HG02588 (cell line): ENCODE measurements around the gene AHCTF1.
A peak's percentile ranks its signal among the peaks of the same experiment; 100 is the strongest.

Source experiments
- ATAC-seq: cut with Tn5 transposase; IDR thresholded peaks from one replicate; pipeline ENCODE4 v1.9.1; 2021; ENCODE audit warnings: mild to moderate bottlenecking, moderate library complexity; ENCODE audit not compliant: unreplicated experiment

Gene AHCTF1, protein sequence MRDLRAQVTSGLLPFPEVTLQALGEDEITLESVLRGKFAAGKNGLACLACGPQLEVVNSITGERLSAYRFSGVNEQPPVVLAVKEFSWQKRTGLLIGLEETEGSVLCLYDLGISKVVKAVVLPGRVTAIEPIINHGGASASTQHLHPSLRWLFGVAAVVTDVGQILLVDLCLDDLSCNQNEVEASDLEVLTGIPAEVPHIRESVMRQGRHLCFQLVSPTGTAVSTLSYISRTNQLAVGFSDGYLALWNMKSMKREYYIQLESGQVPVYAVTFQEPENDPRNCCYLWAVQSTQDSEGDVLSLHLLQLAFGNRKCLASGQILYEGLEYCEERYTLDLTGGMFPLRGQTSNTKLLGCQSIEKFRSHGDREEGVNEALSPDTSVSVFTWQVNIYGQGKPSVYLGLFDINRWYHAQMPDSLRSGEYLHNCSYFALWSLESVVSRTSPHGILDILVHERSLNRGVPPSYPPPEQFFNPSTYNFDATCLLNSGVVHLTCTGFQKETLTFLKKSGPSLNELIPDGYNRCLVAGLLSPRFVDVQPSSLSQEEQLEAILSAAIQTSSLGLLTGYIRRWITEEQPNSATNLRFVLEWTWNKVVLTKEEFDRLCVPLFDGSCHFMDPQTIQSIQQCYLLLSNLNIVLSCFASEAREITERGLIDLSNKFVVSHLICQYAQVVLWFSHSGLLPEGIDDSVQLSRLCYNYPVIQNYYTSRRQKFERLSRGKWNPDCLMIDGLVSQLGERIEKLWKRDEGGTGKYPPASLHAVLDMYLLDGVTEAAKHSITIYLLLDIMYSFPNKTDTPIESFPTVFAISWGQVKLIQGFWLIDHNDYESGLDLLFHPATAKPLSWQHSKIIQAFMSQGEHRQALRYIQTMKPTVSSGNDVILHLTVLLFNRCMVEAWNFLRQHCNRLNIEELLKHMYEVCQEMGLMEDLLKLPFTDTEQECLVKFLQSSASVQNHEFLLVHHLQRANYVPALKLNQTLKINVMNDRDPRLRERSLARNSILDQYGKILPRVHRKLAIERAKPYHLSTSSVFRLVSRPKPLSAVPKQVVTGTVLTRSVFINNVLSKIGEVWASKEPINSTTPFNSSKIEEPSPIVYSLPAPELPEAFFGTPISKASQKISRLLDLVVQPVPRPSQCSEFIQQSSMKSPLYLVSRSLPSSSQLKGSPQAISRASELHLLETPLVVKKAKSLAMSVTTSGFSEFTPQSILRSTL (N-terminal part only)

DNA sequence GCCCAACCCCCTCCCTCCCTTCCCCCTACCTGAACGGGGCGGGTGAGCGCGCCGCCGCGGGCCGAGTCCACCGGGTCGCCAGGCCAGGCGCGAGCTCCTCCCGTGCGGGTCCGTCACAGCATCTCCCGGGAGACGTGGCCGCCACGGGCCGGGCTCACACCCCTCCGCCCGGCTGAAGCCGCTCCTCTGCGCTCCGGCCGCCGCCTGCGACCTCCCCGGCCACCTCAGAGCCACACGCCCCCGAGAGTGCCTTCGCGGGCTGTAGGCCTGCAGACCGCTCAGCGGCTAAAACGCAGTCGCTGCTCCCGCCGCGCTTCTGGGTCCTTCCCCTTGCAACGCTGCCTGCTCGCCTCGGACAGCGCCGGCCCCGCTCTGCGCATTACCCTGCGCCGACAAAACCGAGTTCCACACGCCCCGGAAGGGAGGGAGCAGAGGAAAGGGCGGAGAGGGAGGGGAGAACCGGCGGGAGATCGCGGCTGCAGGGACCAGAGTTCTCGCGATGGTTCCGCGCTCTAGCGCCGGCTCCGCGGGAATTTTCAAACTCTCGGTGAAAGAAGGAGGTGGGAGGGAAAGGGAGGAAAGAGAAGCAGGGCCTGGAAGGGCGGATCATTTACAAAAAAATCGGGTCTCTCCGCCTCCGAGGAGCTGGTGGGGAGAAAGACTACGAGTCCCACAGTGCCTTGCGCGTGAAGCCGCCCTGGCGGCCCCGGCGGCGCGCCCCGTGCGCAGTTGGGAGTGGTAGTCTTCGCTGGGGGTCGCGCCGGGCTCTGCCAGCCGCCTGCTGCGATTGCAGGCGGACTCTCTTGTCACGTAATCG, at the start of gene AHCTF1:
Gene AHCTF1 (minus strand): TSS at position 400 of the 817 bp plus-strand sequence. CDS start 13,578 bp downstream, outside the sequence.
- ATAC-seq: peak; percentile 91

DNA sequence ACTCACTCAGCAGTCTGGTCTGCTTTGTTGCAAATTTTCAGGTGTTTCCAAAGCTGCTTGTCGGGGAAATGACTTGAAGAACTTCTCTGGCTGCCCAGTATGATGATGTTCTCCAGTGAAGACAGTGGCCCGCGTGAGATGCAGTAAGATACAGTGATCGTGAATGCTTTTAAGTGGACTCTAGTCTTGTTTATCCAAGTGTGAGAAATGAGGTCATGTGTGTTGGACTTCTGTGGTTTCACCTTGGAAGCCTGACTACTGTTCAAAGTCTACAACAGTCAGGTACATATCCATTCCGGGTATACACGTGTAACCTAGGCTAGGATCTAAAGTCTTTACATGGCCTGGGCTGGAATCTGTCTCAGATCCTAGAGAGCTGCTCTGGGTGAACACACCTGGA, 47.0 kb upstream of the AHCTF1 start:
- no peak for ATAC-seq

- ATAC-seq: no peak
Measured at GRCh38 chr1:246978281-246978680, 46.5 kb upstream of the AHCTF1 start.

DNA sequence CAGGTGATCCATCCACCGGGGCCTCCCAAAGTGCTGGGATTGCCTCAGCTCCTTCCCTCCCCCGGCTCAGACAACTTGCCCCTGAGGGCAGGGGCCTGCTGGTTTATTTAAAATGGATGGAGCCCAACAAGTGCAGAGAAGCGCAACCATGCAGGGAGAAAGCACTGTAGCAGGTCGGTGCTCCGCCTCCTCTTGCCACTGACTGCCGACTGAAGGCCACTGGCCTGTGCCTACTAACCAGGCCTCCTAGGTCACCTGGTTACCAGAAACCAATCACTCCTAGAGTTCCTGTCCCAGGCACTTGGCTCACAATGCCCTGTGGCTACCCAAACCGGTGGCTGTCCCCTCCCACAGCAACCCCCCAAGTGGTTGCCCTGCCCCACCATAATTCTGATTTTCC, 40.2 kb upstream of the AHCTF1 start:
- ATAC-seq: no peak

DNA sequence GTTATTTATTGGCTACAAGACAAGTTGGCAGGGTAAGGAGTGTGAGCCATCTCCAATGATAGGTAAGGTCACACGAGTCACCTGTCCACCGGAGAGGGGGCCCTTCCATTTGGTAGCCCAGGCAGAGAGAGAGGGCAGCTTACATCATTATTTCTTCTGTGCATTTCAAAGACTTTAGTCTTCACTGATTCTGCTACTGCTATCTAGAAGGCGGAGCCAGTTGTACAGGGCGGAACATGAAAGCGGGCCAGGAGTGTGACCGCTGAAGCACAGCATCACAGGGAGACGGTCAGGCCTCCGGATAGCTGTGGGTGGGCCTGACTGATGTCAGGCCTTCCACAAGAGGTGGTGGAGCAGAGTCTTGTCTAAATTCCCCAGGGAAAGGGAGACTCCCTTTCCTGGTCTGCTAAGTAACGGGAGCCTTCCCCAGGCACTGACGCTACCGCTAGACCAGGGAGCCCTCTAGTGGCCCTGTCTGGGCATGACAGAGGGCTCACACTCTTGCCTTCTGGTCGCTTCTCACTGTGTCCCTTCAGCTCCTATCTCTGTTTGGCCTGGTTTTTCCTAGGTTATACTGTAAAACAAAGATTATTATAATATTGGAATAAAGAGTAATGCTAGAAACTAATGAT, 39.5 kb upstream of the AHCTF1 start:
- ATAC-seq: no peak

DNA sequence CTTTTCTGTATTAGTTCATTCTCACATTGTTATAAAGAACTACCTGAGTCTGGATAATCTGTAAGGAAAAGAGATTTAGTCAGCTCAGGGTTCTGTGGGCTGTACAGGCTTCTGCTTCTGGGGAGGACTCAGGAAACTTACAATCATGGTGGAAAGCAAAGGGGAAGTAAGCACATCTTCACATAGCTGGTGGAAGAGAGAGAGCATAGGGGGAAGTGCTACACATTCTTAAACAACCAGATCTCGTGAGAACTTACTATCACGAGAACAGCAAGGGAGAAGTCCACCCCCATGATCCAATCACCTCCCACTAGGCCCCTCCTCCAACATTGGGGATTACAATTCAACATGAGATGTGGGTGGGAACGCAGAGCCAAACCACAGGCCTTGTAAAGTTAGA, 37.9 kb upstream of the AHCTF1 start:
- no peak for ATAC-seq

GRCh38 chr1:246966502-246966901, 34.8 kb upstream of the AHCTF1 start:
- ATAC-seq: no peak

- no peak for ATAC-seq
Measured at GRCh38 chr1:246959944-246960693, 28.4 kb upstream of the AHCTF1 start.

GRCh38 chr1:246954126-246954525, 22.4 kb upstream of the AHCTF1 start:
- no peak for ATAC-seq

GRCh38 chr1:246951413-246951812, 19.7 kb upstream of the AHCTF1 start:
- ATAC-seq: no peak

GRCh38 chr1:246949956-246950355, 18.2 kb upstream of the AHCTF1 start:
- ATAC-seq: no peak

- ATAC-seq: no peak
Measured at GRCh38 chr1:246947255-246947654, 15.5 kb upstream of the AHCTF1 start.

DNA sequence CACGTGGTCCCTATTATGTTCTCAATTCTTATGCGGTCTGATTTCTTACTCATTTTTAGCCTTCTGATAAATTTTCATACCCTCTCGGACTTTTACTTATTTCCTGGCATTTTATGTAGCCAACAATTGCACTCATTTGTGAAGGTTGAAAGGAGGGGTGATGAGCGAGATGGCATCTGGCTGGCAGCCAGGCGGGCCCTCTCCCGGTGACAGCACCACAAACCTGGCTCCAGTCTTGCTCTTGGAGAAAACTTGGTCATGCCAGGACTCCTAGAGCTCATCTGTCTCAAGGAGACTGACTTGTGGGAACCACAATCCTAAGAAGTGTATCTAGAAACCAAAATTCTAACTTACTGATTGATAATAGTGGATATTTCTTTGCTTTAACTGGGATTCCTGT, 14.6 kb upstream of the AHCTF1 start:
- no peak for ATAC-seq

GRCh38 chr1:246934765-246935164, 3.0 kb upstream of the AHCTF1 start:
- no peak for ATAC-seq

DNA sequence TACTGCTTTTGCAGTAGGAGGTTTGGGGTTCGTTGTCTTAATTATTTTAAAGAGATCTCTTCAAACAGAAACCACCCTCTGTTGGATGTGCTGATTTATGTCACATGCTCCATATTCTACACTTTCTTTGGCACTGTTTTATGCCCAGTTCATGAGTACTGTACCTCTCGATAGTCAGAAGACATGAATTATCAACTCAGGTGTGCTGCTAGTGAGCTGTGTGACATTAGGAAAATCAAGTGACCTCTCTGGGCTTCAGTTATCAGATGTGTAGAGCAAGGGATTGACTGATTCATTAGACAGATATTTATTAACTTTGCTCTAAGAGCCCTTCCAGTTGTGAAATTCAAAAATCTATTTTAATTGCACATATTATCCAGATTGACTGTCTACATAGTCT, 2.1 kb upstream of the AHCTF1 start:
- no peak for ATAC-seq

DNA sequence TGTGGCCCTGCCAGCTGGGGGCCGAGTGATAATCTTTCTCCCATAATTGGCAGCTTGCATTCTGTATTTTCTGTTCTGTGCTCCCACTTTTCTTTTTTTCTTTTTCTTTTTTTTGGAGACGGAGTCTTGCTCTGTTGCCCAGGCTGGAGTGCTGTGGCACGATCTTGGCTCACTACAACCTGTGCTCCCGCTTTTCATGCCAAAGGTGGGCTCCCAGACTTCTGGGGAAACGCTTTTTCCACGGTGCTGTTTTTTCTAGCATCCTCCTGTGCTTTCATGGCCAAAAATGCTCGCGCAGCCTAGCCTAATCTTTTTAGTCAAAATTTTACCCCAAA, 585 bp upstream of the AHCTF1 start:
- no peak for ATAC-seq

- peak; percentile 12 for ATAC-seq
Measured at GRCh38 chr1:246930830-246931548, 759 bp downstream of the AHCTF1 start.

- no peak for ATAC-seq
Measured at GRCh38 chr1:246925997-246926626, 5.6 kb downstream of the AHCTF1 start.
